ENCODE data around the gene ITPRID1. TPM values are rescaled to one million over a fixed set of nuclear protein-coding genes. Genes with fewer than 3 reads are reported as not detected.

ITPRID1 gene
- total RNA-seq, 1 experiment from 2014 or later: not detected

DNA sequence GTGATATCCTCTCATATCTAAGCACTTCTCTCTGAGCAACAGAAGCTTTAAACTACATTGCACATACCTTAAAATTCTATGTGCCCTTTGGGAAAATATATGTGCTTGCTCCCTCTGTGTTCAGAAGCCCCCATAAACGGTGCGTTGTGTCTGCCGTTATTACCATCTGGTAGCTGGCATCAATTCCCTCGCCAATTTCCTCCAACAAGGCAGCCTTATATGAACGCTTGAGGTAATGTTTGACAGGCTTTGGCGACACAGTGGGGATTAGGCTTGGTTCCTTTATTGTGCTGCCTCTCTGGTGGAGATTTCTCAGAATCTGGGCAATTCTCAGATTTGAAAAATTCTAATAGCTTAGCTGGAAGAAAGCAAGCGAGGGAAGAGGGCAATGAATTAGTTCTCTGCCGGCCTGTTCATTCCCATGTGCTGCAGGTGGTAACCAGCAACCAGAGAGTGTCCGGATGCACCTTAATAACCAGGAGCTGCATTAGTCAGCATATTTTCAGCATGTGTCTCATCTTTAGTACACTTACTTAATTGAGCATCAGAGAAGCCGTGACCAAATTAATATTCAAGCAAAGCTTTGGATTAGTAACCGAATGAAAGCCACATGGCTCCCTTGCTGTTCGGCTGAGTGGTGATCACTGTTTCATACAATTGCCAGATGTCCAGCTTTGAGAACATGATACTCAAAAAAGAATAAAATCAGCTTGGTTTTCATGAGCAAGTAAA lies 165.8 kb downstream of the ITPRID1 start:
- CTCF ChIA-PET: no interaction called here
- H3K4me3 ChIP-seq (ENCODE audit: low read depth in 2 of 2, low read length in 2 of 2): no peak overlapping the region
- TF ChIP-seq, protein P1, sequence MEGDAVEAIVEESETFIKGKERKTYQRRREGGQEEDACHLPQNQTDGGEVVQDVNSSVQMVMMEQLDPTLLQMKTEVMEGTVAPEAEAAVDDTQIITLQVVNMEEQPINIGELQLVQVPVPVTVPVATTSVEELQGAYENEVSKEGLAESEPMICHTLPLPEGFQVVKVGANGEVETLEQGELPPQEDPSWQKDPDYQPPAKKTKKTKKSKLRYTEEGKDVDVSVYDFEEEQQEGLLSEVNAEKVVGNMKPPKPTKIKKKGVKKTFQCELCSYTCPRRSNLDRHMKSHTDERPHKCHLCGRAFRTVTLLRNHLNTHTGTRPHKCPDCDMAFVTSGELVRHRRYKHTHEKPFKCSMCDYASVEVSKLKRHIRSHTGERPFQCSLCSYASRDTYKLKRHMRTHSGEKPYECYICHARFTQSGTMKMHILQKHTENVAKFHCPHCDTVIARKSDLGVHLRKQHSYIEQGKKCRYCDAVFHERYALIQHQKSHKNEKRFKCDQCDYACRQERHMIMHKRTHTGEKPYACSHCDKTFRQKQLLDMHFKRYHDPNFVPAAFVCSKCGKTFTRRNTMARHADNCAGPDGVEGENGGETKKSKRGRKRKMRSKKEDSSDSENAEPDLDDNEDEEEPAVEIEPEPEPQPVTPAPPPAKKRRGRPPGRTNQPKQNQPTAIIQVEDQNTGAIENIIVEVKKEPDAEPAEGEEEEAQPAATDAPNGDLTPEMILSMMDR (IDR thresholded peaks at IDR 0.05): no peak
- TF ChIP-seq POLR2AphosphoS5 (IDR thresholded peaks at IDR 0.05; ENCODE audit: low read depth, low read length): no peak
- no peak for TF ChIP-seq TCF7L2 (IDR thresholded peaks at IDR 0.05; ENCODE audit: low read depth, low read length)
- no peak for TF ChIP-seq SIN3A (IDR thresholded peaks at IDR 0.05; ENCODE audit: borderline replicate concordance, insufficient read depth, low read depth, low read length)
- in situ Hi-C loops (cut with HindIII; ENCODE audit: low pct_unique_long_range_greater_than_20kb, low sequenced_read_pairs) (no loop called here), intact Hi-C loops (cut with micrococcal nuclease; ENCODE audit: unreplicated experiment) (no loop called here)
- H3K36me3 ChIP-seq (ENCODE audit: control insufficient read depth, insufficient read depth, low read length): no peaks in the 10 kb centered on the region
- DNase-seq (ENCODE audit: low read depth, low spot score) (no peak), ATAC-seq (no peak)
- H3K27me3 ChIP-seq (ENCODE audit: control insufficient read depth, insufficient read depth, low read length): no peaks in the 10 kb centered on the region
- POLR2A ChIA-PET: no interaction called here
- H3K27ac ChIP-seq (ENCODE audit: low read length): no peak overlapping the region
- H3K4me1 ChIP-seq (ENCODE audit: control insufficient read depth, insufficient read depth, low read length): no peaks in the 10 kb centered on the region
- H3K9me3 ChIP-seq (ENCODE audit: control insufficient read depth, insufficient read depth, low read depth, low read length): no peaks in the 10 kb centered on the region
- no TSS peak for BruUV-seq (replicated peaks)

DNA sequence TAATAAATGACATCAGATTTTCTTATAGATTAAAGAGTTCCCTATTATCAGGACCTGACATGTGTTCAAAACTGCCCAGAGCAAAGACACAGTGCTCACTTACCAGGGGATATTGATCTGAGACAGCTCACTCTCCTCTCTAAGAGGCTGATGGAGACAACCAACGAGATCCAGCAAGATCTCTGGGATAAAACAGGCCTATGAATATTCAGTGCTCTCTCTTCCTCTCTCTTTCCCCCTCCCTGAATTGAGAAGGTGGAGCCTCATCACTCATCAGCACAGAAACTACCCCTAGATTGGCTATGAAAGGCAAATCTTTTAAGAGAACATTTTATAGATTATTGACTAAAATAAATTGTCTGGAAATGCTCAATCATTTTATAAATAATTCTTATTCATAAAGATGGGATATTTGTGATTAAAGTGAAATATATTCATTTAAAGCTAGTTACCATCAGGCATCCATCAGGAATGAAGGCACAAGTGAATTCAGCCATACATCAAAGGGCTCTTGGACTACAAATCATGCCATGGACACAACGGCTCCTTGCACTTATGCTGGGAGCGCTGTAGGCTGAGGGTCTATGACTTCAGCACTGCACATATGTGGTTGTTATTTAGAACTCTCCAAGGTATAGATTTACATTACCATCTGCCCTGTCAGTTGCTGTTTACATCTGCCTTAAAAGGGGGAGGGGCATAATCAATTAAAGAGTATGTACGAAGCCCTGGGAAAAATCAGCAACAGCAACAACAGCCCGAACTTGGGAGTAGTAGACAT lies 169.7 kb downstream of the ITPRID1 start:
- Histone ChIP-seq H3K27me3 (ENCODE audit: control insufficient read depth, insufficient read depth, low read length) (0 out of 2 replicates have a peak, but pooled peaks cover 3% of the 10 kb centered on the region), H3K36me3 (ENCODE audit: control insufficient read depth, insufficient read depth, low read length) (no peaks in the 10 kb centered on the region), H3K4me1 (ENCODE audit: control insufficient read depth, insufficient read depth, low read length) (no peaks in the 10 kb centered on the region), H3K9me3 (ENCODE audit: control insufficient read depth, insufficient read depth, low read depth, low read length) (no peaks in the 10 kb centered on the region), H3K27ac (ENCODE audit: low read length) (no peak overlapping the region), H3K4me3 (ENCODE audit: low read depth in 2 of 2, low read length in 2 of 2) (no peak overlapping the region)
- no peak for TF ChIP-seq SIN3A (IDR thresholded peaks at IDR 0.05; ENCODE audit: borderline replicate concordance, insufficient read depth, low read depth, low read length)
- TF ChIP-seq, protein P2, sequence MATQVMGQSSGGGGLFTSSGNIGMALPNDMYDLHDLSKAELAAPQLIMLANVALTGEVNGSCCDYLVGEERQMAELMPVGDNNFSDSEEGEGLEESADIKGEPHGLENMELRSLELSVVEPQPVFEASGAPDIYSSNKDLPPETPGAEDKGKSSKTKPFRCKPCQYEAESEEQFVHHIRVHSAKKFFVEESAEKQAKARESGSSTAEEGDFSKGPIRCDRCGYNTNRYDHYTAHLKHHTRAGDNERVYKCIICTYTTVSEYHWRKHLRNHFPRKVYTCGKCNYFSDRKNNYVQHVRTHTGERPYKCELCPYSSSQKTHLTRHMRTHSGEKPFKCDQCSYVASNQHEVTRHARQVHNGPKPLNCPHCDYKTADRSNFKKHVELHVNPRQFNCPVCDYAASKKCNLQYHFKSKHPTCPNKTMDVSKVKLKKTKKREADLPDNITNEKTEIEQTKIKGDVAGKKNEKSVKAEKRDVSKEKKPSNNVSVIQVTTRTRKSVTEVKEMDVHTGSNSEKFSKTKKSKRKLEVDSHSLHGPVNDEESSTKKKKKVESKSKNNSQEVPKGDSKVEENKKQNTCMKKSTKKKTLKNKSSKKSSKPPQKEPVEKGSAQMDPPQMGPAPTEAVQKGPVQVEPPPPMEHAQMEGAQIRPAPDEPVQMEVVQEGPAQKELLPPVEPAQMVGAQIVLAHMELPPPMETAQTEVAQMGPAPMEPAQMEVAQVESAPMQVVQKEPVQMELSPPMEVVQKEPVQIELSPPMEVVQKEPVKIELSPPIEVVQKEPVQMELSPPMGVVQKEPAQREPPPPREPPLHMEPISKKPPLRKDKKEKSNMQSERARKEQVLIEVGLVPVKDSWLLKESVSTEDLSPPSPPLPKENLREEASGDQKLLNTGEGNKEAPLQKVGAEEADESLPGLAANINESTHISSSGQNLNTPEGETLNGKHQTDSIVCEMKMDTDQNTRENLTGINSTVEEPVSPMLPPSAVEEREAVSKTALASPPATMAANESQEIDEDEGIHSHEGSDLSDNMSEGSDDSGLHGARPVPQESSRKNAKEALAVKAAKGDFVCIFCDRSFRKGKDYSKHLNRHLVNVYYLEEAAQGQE (IDR thresholded peaks at IDR 0.05; ENCODE audit: insufficient read depth in 1 of 2, low read depth in 2 of 2, low read length in 1 of 2): no peak
- TF ChIP-seq TCF7L2 (IDR thresholded peaks at IDR 0.05; ENCODE audit: low read depth, low read length): no peak
- TF ChIP-seq, protein P1 (IDR thresholded peaks at IDR 0.05): no peak
- no peak for TF ChIP-seq POLR2AphosphoS5 (IDR thresholded peaks at IDR 0.05; ENCODE audit: low read depth, low read length)
- in situ Hi-C loops (cut with HindIII; ENCODE audit: low pct_unique_long_range_greater_than_20kb, low sequenced_read_pairs) (no loop called here), intact Hi-C loops (cut with micrococcal nuclease; ENCODE audit: unreplicated experiment) (no loop called here)
- ATAC-seq (no peak), DNase-seq (ENCODE audit: low read depth, low spot score) (no peak)
- POLR2A ChIA-PET: no interaction called here
- CTCF ChIA-PET: no interaction called here
- no TSS peak for BruUV-seq (replicated peaks)
